Panc1 (cell line): ENCODE results near the gene SREK1. TPM values are rescaled to one million over a fixed set of nuclear protein-coding genes. Genes with fewer than 3 reads are reported as not detected.

Source experiments
- ATAC-seq: fragments of 200-7000 bp; cut with Tn5 transposase; 2 replicates; pipeline ENCODE4 v1.9.1; 2020; ENCODE audit warnings: mild to moderate bottlenecking, moderate library complexity
- Bru-seq: library from RNA; stranded (reverse); fragments of 400-500 nt; gene quantifications from one replicate; lab custom pipeline; 2021; lab: Mats Ljungman, UMichigan
- BruChase-seq, 2 experiments: library from RNA; stranded (reverse); fragments of 400-500 nt; gene quantifications; one replicate each; lab custom pipeline; 2021; lab: Mats Ljungman, UMichigan
- BruUV-seq: library from RNA; stranded (reverse); fragments of 400-500 nt; replicated peaks from 2 replicates; lab custom pipeline; 2021; lab: Mats Ljungman, UMichigan
- CTCF ChIA-PET: fragments of 300-600 bp; sonication (Branson Sonifier 250); formaldehyde crosslinking; loops from one replicate; lab custom pipeline; 2022; ENCODE audit warnings: antibody characterized with exemption; lab: Charles Lee
- POLR2A ChIA-PET: fragments of 300-600 bp; sonication (Branson Sonifier 250); formaldehyde crosslinking; loops from one replicate; lab custom pipeline; 2022; ENCODE audit warnings: antibody characterized with exemption; lab: Charles Lee
- DNase-seq: peaks from one replicate; pipeline ENCODE4 v3.0.0-alpha.2; 2010; ENCODE audit warnings: low read depth, low spot score
- H3K27ac ChIP-seq: 2 replicates; pipeline ENCODE4 v1.5.1; 2011; ENCODE audit warnings: mild to moderate bottlenecking, low read length, inconsistent platforms
- H3K27me3 ChIP-seq: fragments of 200-500 bp; sonication (Bioruptor generic); 2 replicates; pipeline ENCODE4 v1.6.0; 2014; ENCODE audit warnings: low read length, inconsistent platforms; ENCODE audit not compliant: control insufficient read depth, insufficient read depth
- H3K36me3 ChIP-seq: fragments of 200-500 bp; sonication (Bioruptor generic); 2 replicates; pipeline ENCODE4 v1.5.1; 2014; ENCODE audit warnings: inconsistent platforms, mild to moderate bottlenecking, low read length, moderate library complexity; ENCODE audit not compliant: control insufficient read depth, insufficient read depth
- H3K4me1 ChIP-seq: 2 replicates; pipeline ENCODE4 v1.5.1; 2011; ENCODE audit warnings: inconsistent platforms, mild to moderate bottlenecking, low read length, moderate library complexity; ENCODE audit not compliant: control insufficient read depth, insufficient read depth
- H3K4me3 ChIP-seq, 2 experiments: 2 replicates each; pipeline ENCODE4 v1.5.1; 2011 to 2012; ENCODE audit warnings: low read depth in 2 of 2, low read length in 2 of 2, mild to moderate bottlenecking in 2 of 2, inconsistent platforms in 1 of 2, moderate library complexity in 1 of 2
- H3K9me3 ChIP-seq: fragments of 200-500 bp; sonication (Bioruptor generic); 2 replicates; pipeline ENCODE4 v1.5.1; 2014; ENCODE audit warnings: low read depth, mild to moderate bottlenecking, inconsistent platforms, low read length, moderate library complexity; ENCODE audit not compliant: control insufficient read depth, insufficient read depth
- CTCF ChIP-seq: fragments of 450-650 bp; IDR thresholded peaks from 2 replicates; pipeline ENCODE4 v1.5.1; 2017; ENCODE audit warnings: mild to moderate bottlenecking
- POLR2AphosphoS5 ChIP-seq: IDR thresholded peaks from 2 replicates; pipeline ENCODE4 v1.6.1; 2012; ENCODE audit warnings: mild to moderate bottlenecking, low read depth, low read length, moderate library complexity
- REST ChIP-seq, 2 experiments: IDR thresholded peaks; 2 replicates each; pipeline ENCODE4 v1.6.1; 2011 to 2012; ENCODE audit warnings: low read depth in 2 of 2, control low read depth in 1 of 2, low read length in 1 of 2, mild to moderate bottlenecking in 1 of 2, moderate library complexity in 1 of 2; ENCODE audit not compliant: insufficient read depth in 1 of 2
- SIN3A ChIP-seq: IDR thresholded peaks from 2 replicates; pipeline ENCODE4 v1.6.1; 2012; ENCODE audit warnings: low read depth, mild to moderate bottlenecking, low read length, moderate library complexity, borderline replicate concordance; ENCODE audit not compliant: insufficient read depth
- TCF7L2 ChIP-seq: IDR thresholded peaks from 2 replicates; pipeline ENCODE4 v1.6.1; 2011; ENCODE audit warnings: mild to moderate bottlenecking, low read depth, low read length, inconsistent platforms
- in situ Hi-C: cut with HindIII; loops from 2 replicates; pipeline ENCODE4 v1.10.0; 2016; ENCODE audit warnings: low sequenced_read_pairs, low pct_unique_long_range_greater_than_20kb
- intact Hi-C: fragments of 100-400 bp; cut with micrococcal nuclease; formaldehyde crosslinking; loops from one replicate; pipeline ENCODE4 v1.10.0; 2022; ENCODE audit not compliant: unreplicated experiment
- long read RNA-seq: library from polyadenylated mRNA; unstranded; transcript quantifications from one replicate; pipeline ENCODE4 v2.0.0, GENCODE V29; 2021; ENCODE audit not compliant: unreplicated experiment
- polyA plus RNA-seq: library from polyadenylated mRNA; unstranded; fragments of >200 nt; gene quantifications from one replicate; pipeline ENCODE4 v1.2.1, GENCODE V29; 2012; ENCODE audit warnings: missing spikeins; ENCODE audit not compliant: insufficient read length
- total RNA-seq: library from RNA; stranded (reverse); gene quantifications from one replicate; pipeline ENCODE4 v1.2.1, GENCODE V29; 2021; ENCODE audit not compliant: unreplicated experiment

SREK1 gene
- total RNA-seq (89.7 TPM), Bru-seq, nascent RNA (percentile 98 among the genes with signal in this experiment), BruChase-seq, experiment 1, labeled RNA remaining after a 2-hour chase (percentile 98 among the genes with signal in this experiment), BruChase-seq, experiment 2, labeled RNA remaining after a 6-hour chase (percentile 97 among the genes with signal in this experiment)
- polyA plus RNA-seq: 52.9 TPM
- long read RNA-seq, full-length matches to known transcripts: 29 of 182 reads
- long read RNA-seq, partial matches to known transcripts: 119 of 182 reads
- long read RNA-seq, other reads (novel, unspliced or antisense): 34 of 182 reads

GRCh38 chr5:66144074-66144833 is at the start of gene SREK1:
TSS of gene SREK1 (plus strand) at chr5:66144300. CDS start at chr5:66144377, 77 bp downstream.
- no peak for TF ChIP-seq REST (IDR thresholded peaks at IDR 0.05; ENCODE audit: insufficient read depth in 1 of 2, low read depth in 2 of 2, low read length in 1 of 2)
- no peak; the same call in 1 of the 2 replicates for TF ChIP-seq SIN3A
- no peak for TF ChIP-seq CTCF
- peak; percentile 96 for TF ChIP-seq POLR2AphosphoS5
- TF ChIP-seq TCF7L2: peak; percentile 60; the same call in 1 of the 2 replicates
- H3K36me3 ChIP-seq: peaks cover 4% of the 10 kb centered on the region; the same call in 1 of the 2 replicates
- CTCF ChIA-PET: interaction anchor here (0.8 kb wide), 1 partner anchor 29 kb away, joined by 3 read pairs; no protein-coding TSS in a partner anchor
- peak within 1 kb of the TSS; percentile 86 to 91 for H3K4me3 ChIP-seq
- in situ Hi-C loops (no loop called here), intact Hi-C loops (no loop called here)
- BruUV-seq: TSS peak; percentile 67
- H3K9me3 ChIP-seq: no peaks in the 10 kb centered on the region
- DNase-seq: peak; percentile 79
- H3K4me1 ChIP-seq: peaks cover 26% of the 10 kb centered on the region
- peak; percentile 95 for ATAC-seq
- POLR2A ChIA-PET: interaction anchor here (0.6 to 0.8 kb wide), 5 partner anchors 207 to 407 kb away, joined by 4 to 11 read pairs (median 4); no protein-coding TSS in a partner anchor
- peak within 1 kb of the TSS; percentile 99 for H3K27ac ChIP-seq
- no peaks in the 10 kb centered on the region for H3K27me3 ChIP-seq

GRCh38 chr5:66100851-66101250 is 43.2 kb upstream of the SREK1 start:
- no peak overlapping the region for H3K27ac ChIP-seq
- ATAC-seq: no peak
- H3K4me1 ChIP-seq: no peaks in the 10 kb centered on the region
- POLR2A ChIA-PET: no interaction called here
- intact Hi-C loops (no loop called here), in situ Hi-C loops (no loop called here)
- BruUV-seq: no TSS peak
- no peaks in the 10 kb centered on the region for H3K27me3 ChIP-seq
- CTCF ChIA-PET: interaction anchor here (0.6 kb wide), 1 partner anchor 298 kb away, joined by 5 read pairs; no protein-coding TSS in a partner anchor
- TF ChIP-seq REST (IDR thresholded peaks at IDR 0.05; ENCODE audit: insufficient read depth in 1 of 2, low read depth in 2 of 2, low read length in 1 of 2) (no peak), CTCF (no peak)
- DNase-seq: no peak
- H3K36me3 ChIP-seq: no peaks in the 10 kb centered on the region
- H3K9me3 ChIP-seq: peaks cover 9% of the 10 kb centered on the region; the same call in 1 of the 2 replicates
- no peak overlapping the region for H3K4me3 ChIP-seq
